AG09309 (cell line): ENCODE results near the gene ASCC1.

ENCODE experiments used
- DNase-seq: peaks from one replicate; pipeline ENCODE4 v3.0.0-alpha.2; 2010; ENCODE audit warnings: low read depth
- H3K4me3 ChIP-seq: 2 replicates; pipeline ENCODE4 v1.5.1; 2011; ENCODE audit warnings: mild to moderate bottlenecking, low read depth, low read length, moderate library complexity; ENCODE audit not compliant: control insufficient read depth
- TF ChIP-seq, protein P1 (sequence below): IDR thresholded peaks from 2 replicates; pipeline ENCODE4 v1.5.1; 2011; ENCODE audit warnings: mild to moderate bottlenecking, low read depth, low read length, inconsistent platforms; ENCODE audit not compliant: insufficient read depth, control insufficient read depth; ENCODE audit errors: missing control alignments

The ASCC1 gene

GRCh38 chr10:72104472-72105097 is 111.5 kb downstream of the ASCC1 start:
- no peak for DNase-seq
- TF ChIP-seq, protein P1, sequence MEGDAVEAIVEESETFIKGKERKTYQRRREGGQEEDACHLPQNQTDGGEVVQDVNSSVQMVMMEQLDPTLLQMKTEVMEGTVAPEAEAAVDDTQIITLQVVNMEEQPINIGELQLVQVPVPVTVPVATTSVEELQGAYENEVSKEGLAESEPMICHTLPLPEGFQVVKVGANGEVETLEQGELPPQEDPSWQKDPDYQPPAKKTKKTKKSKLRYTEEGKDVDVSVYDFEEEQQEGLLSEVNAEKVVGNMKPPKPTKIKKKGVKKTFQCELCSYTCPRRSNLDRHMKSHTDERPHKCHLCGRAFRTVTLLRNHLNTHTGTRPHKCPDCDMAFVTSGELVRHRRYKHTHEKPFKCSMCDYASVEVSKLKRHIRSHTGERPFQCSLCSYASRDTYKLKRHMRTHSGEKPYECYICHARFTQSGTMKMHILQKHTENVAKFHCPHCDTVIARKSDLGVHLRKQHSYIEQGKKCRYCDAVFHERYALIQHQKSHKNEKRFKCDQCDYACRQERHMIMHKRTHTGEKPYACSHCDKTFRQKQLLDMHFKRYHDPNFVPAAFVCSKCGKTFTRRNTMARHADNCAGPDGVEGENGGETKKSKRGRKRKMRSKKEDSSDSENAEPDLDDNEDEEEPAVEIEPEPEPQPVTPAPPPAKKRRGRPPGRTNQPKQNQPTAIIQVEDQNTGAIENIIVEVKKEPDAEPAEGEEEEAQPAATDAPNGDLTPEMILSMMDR, result no peak
- H3K4me3 ChIP-seq, result no peak overlapping the region

GRCh38 chr10:72099600-72099921 is 116.5 kb downstream of the ASCC1 start:
- DNase-seq, result no peak
- TF ChIP-seq, protein P1, result no peak

GRCh38 chr10:72098836-72099599 is 117.1 kb downstream of the ASCC1 start:
- DNase-seq, result no peak
- no peak overlapping the region for H3K4me3 ChIP-seq
- TF ChIP-seq, protein P1, result no peak

More at GRCh38 chr10:72099600-72099921, 116.5 kb downstream of the ASCC1 start:
- no peak overlapping the region for H3K4me3 ChIP-seq

GRCh38 chr10:72098301-72098835 is 117.7 kb downstream of the ASCC1 start:
- DNase-seq, result no peak

GRCh38 chr10:72097448-72098300 is 118.4 kb downstream of the ASCC1 start:
- DNase-seq, result peak; percentile 80
- no peak overlapping the region for H3K4me3 ChIP-seq
- TF ChIP-seq, protein P1, result no peak

More at GRCh38 chr10:72098301-72098835, 117.7 kb downstream of the ASCC1 start:
- no peak overlapping the region for H3K4me3 ChIP-seq
- TF ChIP-seq, protein P1, result no peak
